NOMO-1 treated with dmso at 0.1 percent for 144 hours (cell line): Measurements from ENCODE around the gene XPO4.
"Not testable (repeated sequence)": the region's sequence is repeated elsewhere in the genome, so short reads cannot be mapped to it uniquely, and the experiment has no call there.

Source experiments
- DNase-seq: peaks from one replicate; lab custom pipeline; 2025; ENCODE audit not compliant: unreplicated experiment; lab: John Stamatoyannopoulos, UW

The XPO4 gene

GRCh38 chr13:20789665-20790064 is 112.9 kb downstream of the XPO4 start:
- DNase-seq: no peak

GRCh38 chr13:20788312-20788711 is 114.2 kb downstream of the XPO4 start:
- no peak for DNase-seq

- DNase-seq: no peak
These were observed 115.4 kb downstream of the XPO4 start for GRCh38 chr13:20787180-20787579.

- DNase-seq: no peak
These were observed 120.3 kb downstream of the XPO4 start for GRCh38 chr13:20782116-20782708.

GRCh38 chr13:20780317-20780716 is 122.2 kb downstream of the XPO4 start:
- DNase-seq: no peak

GRCh38 chr13:20779405-20779804 is 123.1 kb downstream of the XPO4 start:
- DNase-seq: no peak

- DNase-seq: no peak
These were observed 124.2 kb downstream of the XPO4 start for GRCh38 chr13:20778311-20778710.

- no peak for DNase-seq
These were observed 125.8 kb downstream of the XPO4 start for GRCh38 chr13:20776751-20777150.

- no peak for DNase-seq
These were observed 126.6 kb downstream of the XPO4 start for GRCh38 chr13:20775961-20776360.

GRCh38 chr13:20774746-20775145 is 127.8 kb downstream of the XPO4 start:
- no peak for DNase-seq

GRCh38 chr13:20773194-20774080 is 129.1 kb downstream of the XPO4 start, which contains the start of gene EEF1AKMT1:
TSS of gene EEF1AKMT1 (minus strand) at chr13:20773961. CDS start at chr13:20757598, 16,363 bp downstream.
- DNase-seq: peak; percentile 96

GRCh38 chr13:20772401-20773131 is 130.0 kb downstream of the XPO4 start:
- no peak for DNase-seq

GRCh38 chr13:20769834-20770233 is 132.7 kb downstream of the XPO4 start:
- no peak for DNase-seq

GRCh38 chr13:20769091-20769490 is 133.5 kb downstream of the XPO4 start:
- no peak for DNase-seq

- DNase-seq: no peak
These were observed 135.1 kb downstream of the XPO4 start for GRCh38 chr13:20767309-20767943.

GRCh38 chr13:20760872-20761271 is 141.7 kb downstream of the XPO4 start:
- no peak for DNase-seq

- no peak for DNase-seq
These were observed 148.5 kb downstream of the XPO4 start for GRCh38 chr13:20754009-20754408.

GRCh38 chr13:20749377-20749776 is 153.2 kb downstream of the XPO4 start:
- DNase-seq: no peak

- DNase-seq: not testable (repeated sequence)
These were observed 158.6 kb downstream of the XPO4 start for GRCh38 chr13:20743830-20744404.

- no peak for DNase-seq
These were observed 162.5 kb downstream of the XPO4 start for GRCh38 chr13:20740021-20740420.

- no peak for DNase-seq
These were observed 163.9 kb downstream of the XPO4 start for GRCh38 chr13:20738616-20739015.
